ENCODE data around the gene CRAT. TPM values are rescaled to one million over a fixed set of nuclear protein-coding genes. Genes with fewer than 3 reads are reported as not detected.

CRAT gene
- total and polyA plus RNA-seq, 11 donors: 37.0 to 126 (median 65.7) TPM

DNA sequence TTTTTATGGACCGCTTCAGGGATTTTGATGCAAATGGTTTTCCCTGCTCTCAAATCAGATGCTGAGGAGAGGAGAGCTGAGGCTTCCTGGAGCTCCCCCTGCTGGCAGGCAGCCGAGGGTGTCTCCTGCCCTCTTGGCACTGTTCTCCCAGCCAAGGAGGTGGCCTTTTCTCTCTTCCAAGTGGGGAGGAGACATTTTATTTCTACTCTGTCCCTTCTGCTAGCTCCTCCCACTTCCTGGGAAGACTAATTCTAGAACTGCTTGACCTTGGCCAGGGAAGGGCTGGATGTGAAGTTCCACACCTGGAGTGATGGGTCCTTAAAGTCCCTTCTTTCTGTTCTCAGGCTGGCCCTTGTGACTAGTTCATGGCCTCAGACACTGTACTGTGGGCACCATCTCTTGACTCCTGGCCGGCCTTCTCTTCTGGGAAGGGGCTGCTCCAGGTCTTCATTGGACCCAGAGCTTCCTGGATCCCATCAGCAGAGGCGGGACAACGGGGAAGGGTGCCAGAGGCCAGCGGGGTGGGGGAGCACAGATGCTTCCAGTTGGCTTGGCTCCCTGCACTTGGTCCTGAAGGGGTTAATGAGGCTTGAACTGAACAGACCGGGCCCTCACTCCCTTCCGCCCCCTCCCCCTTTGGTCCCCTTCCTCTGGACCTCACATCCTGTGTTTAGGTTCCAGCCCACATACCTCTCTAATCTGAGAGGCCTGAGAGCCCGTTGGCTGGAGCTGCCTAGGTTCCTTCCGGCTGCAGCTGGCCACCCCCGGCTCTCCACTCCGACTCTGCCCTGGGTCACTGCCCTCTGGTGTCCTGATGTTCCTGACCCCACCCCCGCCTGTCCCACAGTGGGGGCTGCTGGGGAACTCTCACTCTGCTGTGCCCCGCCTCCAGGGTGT is 32.7 kb upstream of the CRAT start:
- Histone ChIP-seq H3K4me1 (peaks cover 25 to 97% (median 94%) of the 10 kb centered on the region in 12 donors), H3K9me3 (no peaks in the 10 kb centered on the region), H3K27me3 (no peaks in the 10 kb centered on the region), H3K36me3 (peaks cover 0 to 34% (median under 1%) of the 10 kb centered on the region in 9 donors), H3K27ac (peak overlapping the region; percentile 99 to 100 (median 100)), H3K4me3 (peak overlapping the region in 10 of 12 donors; percentile 10 to 69 (median 45))
- DNase-seq (peak; percentile 92 to 94 (median 92)), ATAC-seq (peak; percentile 24 to 58 (median 36))
- 7 to 9% (median 9%) methylated on average over 11 to 14 of the region's 14 CpGs for WGBS, 4 donors
- intact Hi-C loops (cut with DNase I): loop anchor here in 6 of 10 donors (1.0 to 5.0 kb wide), 4 partner anchors 31 to 354 kb away; partner anchors contain the start of gene IER5L (in 1 of the 6)
- TF ChIP-seq, protein P1, sequence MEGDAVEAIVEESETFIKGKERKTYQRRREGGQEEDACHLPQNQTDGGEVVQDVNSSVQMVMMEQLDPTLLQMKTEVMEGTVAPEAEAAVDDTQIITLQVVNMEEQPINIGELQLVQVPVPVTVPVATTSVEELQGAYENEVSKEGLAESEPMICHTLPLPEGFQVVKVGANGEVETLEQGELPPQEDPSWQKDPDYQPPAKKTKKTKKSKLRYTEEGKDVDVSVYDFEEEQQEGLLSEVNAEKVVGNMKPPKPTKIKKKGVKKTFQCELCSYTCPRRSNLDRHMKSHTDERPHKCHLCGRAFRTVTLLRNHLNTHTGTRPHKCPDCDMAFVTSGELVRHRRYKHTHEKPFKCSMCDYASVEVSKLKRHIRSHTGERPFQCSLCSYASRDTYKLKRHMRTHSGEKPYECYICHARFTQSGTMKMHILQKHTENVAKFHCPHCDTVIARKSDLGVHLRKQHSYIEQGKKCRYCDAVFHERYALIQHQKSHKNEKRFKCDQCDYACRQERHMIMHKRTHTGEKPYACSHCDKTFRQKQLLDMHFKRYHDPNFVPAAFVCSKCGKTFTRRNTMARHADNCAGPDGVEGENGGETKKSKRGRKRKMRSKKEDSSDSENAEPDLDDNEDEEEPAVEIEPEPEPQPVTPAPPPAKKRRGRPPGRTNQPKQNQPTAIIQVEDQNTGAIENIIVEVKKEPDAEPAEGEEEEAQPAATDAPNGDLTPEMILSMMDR (IDR thresholded peaks at IDR 0.05): peak; percentile 82 to 97 (median 88)
- peak in 1 of 2 donors; percentile 32 for TF ChIP-seq POLR2A (IDR thresholded peaks at IDR 0.05)

DNA sequence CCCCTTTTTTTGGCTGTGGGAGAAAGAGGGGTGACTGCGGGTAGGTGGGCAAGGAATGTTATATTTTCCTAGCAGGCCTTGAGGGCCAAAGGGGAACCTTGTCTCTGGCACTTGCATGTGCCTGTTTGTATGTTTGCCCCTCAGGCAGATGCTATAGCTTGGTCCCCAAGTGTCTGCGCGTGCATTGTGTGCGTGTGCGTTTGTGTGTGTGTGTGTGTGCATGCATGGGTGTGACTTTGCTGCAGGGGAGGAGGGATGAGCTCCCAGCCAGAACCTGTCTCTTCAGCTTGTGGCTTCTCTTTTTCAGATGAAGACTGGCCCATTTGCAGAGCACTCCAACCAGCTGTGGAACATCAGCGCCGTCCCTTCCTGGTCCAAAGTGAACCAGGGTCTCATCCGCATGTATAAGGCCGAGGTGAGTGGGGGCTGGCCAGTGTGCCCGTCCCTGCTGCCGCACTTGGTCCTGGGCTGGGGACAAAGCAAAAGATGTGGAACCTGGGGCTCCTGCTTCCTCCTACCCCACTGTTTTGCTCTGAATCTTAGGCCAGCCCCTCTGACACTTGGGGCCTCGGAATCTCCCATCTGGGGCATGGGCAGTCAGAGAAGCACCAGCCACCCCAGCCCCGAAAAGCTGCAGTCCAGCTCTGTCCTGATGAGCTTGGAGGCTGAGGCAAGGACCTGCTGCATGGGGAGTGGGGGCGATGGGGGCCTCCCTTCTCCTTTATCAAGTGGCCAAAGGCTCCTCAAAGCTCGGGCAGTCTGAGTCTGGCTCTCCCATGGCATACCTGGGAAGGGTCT is 31.7 kb upstream of the CRAT start:
- Histone ChIP-seq H3K27ac (peak overlapping the region; percentile 99 to 100 (median 100)), H3K27me3 (no peaks in the 10 kb centered on the region), H3K4me3 (peak overlapping the region in 10 of 12 donors; percentile 6 to 69 (median 58)), H3K36me3 (peaks cover 0 to 30% (median 8%) of the 10 kb centered on the region in 9 donors), H3K4me1 (peaks cover 25 to 98% (median 94%) of the 10 kb centered on the region in 12 donors), H3K9me3 (no peaks in the 10 kb centered on the region)
- ATAC-seq (no peak), DNase-seq (no peak)
- 40 to 49% (median 42%) methylated on average over 15 of the region's 15 CpGs for WGBS, 4 donors
- no peak for TF ChIP-seq POLR2A (IDR thresholded peaks at IDR 0.05)
- TF ChIP-seq, protein P1 (IDR thresholded peaks at IDR 0.05): no peak
- intact Hi-C loops (cut with DNase I): loop anchor here in 4 of 10 donors (5.0 kb wide), 3 partner anchors 35 to 355 kb away; partner anchors contain the start of gene IER5L (in 1 of the 4)

DNA sequence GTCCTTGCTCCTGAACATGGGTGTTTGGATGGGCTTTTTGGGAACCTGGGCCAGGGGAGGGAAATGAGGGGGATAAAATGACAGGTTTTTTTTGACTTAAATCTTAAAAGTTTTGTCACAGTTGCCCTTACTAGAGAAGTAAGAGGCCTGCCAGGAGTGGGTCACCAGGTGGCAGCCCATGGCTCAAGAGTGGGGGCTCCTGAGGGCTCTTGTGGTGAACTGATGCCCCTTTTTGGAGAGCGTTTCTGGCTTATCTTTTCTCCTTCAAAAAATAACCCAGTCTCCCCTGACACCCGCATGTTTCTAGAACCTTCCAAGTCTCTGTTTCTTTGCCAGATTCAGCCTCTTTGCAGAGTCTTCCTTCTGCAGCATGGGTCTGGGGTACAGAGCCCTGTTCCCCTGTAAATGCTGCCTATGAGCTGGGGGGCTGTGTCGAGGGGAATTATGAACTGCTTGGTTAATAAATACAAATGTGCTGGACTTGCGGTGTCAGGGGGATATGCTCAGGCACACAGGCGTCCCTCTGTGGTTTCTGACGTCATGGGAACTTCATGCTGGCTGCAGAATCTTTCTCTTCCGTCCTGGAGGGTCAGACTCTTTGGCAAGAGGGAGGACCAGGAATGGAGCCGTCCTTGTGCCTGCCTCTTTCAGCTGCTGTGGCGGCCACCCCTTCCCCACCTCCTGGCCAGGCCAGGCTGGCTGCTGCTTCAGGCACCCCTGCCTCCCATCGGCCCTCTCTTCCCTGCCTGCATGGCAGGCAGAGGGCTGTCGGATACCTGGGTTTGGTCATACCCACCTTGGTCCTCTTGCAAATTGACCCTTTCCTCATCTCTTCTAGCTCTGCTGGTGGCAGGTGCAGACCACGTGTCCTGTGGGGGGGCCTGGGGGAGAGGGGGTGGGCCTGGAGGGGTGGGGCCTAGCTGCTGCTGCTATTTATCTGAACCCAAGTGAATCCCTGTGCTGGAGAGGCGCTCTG is 30.8 kb upstream of the CRAT start:
- ATAC-seq (peak; percentile 4 to 30 (median 16)), DNase-seq (peak in 4 of 5 donors; percentile 60 to 92 (median 88))
- peak overlapping the region; percentile 99 to 100 (median 100) for H3K27ac ChIP-seq
- peak overlapping the region; percentile 1 to 69 (median 56) for H3K4me3 ChIP-seq
- TF ChIP-seq, protein P1 (IDR thresholded peaks at IDR 0.05): no peak
- TF ChIP-seq POLR2A (IDR thresholded peaks at IDR 0.05): peak in 1 of 2 donors; percentile 58
- intact Hi-C loops (cut with DNase I): loop anchor here in 9 of 10 donors (2.0 to 5.0 kb wide), 10 partner anchors 33 to 356 kb away; partner anchors contain the start of gene IER5L (in 1 of the 9)
- H3K9me3 ChIP-seq: no peaks in the 10 kb centered on the region
- no peaks in the 10 kb centered on the region for H3K27me3 ChIP-seq
- peaks cover 0 to 36% (median 18%) of the 10 kb centered on the region in 9 donors for H3K36me3 ChIP-seq
- WGBS, 4 donors: 2 to 9% (median 5%) methylated on average over 11 to 13 of the region's 13 CpGs
- H3K4me1 ChIP-seq: peaks cover 25 to 91% (median 85%) of the 10 kb centered on the region in 12 donors

Data from heart left ventricle (tissue), 16 donors.